ENCODE results near the gene UBL7.
"Not testable (repeated sequence)": the region's sequence is repeated elsewhere in the genome, so short reads cannot be mapped to it uniquely, and the experiment has no call there.

DNA sequence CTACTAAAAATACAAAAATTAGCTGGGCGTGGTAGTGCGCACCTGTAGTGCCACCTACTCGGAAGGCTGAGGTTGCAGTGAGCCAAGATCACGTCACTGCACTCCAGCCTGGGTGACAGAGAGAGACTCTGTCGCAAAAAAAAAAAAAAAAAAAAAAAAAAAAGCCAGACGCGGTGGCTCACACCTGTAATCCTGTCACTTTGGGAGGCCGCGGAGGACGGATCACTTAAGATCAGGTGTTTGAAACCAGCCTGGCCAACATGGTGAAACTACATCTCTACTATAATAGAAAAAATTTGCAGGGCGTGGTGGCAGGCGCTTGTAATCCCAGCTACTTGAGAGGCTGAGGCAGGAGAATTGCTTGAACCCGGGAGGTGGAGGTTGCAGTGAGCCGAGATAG is 1.2 kb downstream of the UBL7 start:
- TF ChIP-seq, protein P1, sequence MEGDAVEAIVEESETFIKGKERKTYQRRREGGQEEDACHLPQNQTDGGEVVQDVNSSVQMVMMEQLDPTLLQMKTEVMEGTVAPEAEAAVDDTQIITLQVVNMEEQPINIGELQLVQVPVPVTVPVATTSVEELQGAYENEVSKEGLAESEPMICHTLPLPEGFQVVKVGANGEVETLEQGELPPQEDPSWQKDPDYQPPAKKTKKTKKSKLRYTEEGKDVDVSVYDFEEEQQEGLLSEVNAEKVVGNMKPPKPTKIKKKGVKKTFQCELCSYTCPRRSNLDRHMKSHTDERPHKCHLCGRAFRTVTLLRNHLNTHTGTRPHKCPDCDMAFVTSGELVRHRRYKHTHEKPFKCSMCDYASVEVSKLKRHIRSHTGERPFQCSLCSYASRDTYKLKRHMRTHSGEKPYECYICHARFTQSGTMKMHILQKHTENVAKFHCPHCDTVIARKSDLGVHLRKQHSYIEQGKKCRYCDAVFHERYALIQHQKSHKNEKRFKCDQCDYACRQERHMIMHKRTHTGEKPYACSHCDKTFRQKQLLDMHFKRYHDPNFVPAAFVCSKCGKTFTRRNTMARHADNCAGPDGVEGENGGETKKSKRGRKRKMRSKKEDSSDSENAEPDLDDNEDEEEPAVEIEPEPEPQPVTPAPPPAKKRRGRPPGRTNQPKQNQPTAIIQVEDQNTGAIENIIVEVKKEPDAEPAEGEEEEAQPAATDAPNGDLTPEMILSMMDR (conservative IDR thresholded peaks at IDR 0.05; ENCODE audit: low read length), result not testable (repeated sequence)
- TF ChIP-seq EZH2phosphoT487 (IDR thresholded peaks at IDR 0.05; ENCODE audit: borderline replicate concordance, low read depth, low read length), result not testable (repeated sequence)
